C4-2B (cell line): ENCODE measurements around the gene C11orf21.
"Not testable (repeated sequence)": the region's sequence is repeated elsewhere in the genome, so short reads cannot be mapped to it uniquely, and the experiment has no call there.

ENCODE experiments used
- H3K27ac ChIP-seq: fragments of 450-650 bp; 2 replicates; pipeline ENCODE4 v1.5.1; 2017
- ZFX ChIP-seq: fragments of 450-650 bp; IDR thresholded peaks from 2 replicates; pipeline ENCODE4 v1.6.1; 2017
- TF ChIP-seq, protein P1 (sequence below): fragments of 450-650 bp; conservative IDR thresholded peaks from 2 replicates; pipeline ENCODE4 v1.5.1; 2017; ENCODE audit warnings: mild to moderate bottlenecking

C11orf21 gene

DNA sequence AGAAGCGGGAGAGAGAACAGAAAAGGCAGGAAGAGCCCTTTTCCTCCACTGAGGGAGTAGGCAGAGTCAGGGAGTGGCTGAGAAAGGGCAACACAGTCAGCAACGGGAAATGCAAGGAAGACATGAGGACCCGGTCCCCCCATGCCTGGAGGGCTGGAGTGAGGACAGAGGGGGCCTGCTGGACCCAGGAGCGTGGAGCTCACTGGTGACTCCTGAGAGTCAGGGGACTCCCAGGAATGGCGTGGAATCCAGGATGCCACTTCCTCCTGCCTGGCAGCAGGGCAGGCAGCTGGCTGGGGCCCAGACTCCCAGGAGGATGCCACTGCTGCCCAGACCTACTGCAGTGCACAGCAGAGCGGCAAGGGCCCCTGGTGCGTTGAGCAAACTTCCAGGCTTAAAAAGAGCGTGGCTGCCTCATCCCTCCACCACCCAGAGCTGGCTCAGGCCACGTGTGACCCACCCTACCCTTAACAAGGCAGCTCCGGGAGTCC lies 11.3 kb downstream of the C11orf21 start:
- TF ChIP-seq, protein P1, sequence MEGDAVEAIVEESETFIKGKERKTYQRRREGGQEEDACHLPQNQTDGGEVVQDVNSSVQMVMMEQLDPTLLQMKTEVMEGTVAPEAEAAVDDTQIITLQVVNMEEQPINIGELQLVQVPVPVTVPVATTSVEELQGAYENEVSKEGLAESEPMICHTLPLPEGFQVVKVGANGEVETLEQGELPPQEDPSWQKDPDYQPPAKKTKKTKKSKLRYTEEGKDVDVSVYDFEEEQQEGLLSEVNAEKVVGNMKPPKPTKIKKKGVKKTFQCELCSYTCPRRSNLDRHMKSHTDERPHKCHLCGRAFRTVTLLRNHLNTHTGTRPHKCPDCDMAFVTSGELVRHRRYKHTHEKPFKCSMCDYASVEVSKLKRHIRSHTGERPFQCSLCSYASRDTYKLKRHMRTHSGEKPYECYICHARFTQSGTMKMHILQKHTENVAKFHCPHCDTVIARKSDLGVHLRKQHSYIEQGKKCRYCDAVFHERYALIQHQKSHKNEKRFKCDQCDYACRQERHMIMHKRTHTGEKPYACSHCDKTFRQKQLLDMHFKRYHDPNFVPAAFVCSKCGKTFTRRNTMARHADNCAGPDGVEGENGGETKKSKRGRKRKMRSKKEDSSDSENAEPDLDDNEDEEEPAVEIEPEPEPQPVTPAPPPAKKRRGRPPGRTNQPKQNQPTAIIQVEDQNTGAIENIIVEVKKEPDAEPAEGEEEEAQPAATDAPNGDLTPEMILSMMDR: no peak
- TF ChIP-seq ZFX: no peak
- peak overlapping the region; percentile 23 for H3K27ac ChIP-seq

DNA sequence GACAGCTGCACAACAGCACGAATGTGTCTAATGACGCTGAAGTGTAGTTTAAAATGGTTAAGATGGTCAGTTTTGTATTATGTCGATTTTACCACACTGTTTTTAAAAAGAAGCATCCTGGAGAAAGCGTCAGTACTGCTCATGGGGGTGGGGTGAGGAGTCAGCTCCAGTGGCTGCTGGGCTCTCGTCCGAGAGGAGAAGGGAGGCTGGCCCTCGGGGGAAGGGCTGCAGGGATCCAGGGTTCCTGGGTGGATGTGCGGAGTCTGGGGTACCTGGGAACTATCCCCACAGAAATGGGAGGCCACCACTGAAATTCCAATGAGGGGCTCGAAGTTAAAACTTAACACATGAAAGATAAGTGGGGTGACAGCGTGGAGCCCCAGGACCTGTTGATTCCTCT lies 11.9 kb downstream of the C11orf21 start:
- TF ChIP-seq, protein P1: no peak
- no peak for TF ChIP-seq ZFX
- peak overlapping the region; percentile 23 for H3K27ac ChIP-seq

DNA sequence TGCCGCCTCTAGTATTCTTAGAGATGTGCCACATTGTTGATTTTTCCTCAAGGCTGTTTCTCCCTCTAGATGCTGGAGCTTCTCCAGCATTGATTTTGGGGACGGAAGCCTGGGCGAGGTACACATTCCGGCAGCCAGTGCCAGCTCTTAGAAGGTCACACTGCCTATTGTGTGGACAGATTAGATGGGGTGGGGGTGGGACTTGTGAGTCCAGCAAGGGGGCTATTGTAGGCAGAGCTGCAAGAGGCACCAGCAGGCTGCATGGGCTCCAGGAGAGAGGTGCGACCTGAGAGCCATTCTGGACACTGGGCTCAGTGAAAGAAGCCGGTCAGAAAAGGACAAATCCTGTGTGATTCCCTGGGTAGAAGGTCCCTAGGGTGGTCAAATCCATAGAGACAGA lies 12.4 kb downstream of the C11orf21 start:
- TF ChIP-seq, protein P1: no peak
- no peak for TF ChIP-seq ZFX
- H3K27ac ChIP-seq: no peak overlapping the region

DNA sequence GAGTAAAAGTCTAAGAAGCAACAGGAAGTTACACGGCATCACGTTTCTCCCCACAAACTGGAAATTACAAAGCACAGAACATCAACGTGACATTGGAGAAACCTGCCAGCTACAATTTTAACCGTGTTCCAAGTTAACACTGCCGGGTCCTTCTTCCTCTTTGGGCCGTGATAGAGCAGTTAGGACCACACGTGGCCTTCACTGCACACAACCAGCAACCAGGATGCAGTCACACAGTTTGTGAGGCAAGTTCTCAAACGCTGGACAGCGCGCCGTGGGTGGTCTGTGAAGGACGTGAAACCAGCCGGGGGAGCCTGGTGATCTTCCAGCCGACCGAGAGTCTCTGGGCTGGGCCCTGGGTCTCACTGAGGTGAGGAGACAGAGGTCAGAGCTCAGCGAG lies 14.6 kb downstream of the C11orf21 start:
- TF ChIP-seq ZFX: no peak
- TF ChIP-seq, protein P1: no peak

DNA sequence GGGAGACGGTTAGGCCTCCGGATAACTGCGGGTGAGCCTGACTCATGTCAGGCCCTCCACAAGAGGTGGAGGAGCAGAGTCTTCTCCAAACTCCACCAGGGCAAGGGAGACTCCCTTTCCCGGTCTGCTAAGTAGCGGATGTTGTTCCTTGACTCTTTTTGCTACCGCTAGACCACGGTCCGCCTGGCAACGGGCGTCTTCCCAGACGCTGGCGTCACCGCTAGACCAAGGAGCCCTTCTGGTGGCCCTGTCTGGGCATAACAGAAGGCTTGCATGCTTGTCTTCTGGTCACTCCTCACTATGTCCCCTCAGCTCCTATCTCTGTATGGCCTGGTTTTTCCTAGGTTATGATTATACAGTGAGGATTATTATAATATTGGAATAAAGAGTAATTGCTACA lies 15.4 kb downstream of the C11orf21 start:
- H3K27ac ChIP-seq: not testable (repeated sequence)

More for the DNA sequence above, 14.6 kb downstream of the C11orf21 start:
- no peak overlapping the region for H3K27ac ChIP-seq

DNA sequence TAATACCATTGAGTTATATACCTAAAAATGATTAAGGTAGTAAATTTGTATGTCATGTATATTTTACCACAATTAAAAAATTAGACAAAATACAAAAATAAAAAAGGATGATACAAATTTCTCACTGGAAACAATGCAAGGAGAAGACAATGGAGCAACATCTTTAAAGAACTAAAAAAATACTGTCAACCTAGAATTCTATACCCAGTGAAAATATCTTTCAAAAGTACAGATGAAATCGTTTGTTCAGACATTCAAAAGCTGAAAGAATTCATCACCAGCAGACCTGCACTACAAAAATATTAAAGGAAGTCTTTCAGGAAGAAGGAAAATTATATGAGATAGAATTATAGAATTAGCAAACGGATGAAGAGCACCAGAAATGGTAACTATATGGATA lies 21.5 kb downstream of the C11orf21 start:
- TF ChIP-seq, protein P1: no peak
- H3K27ac ChIP-seq: no peak overlapping the region

DNA sequence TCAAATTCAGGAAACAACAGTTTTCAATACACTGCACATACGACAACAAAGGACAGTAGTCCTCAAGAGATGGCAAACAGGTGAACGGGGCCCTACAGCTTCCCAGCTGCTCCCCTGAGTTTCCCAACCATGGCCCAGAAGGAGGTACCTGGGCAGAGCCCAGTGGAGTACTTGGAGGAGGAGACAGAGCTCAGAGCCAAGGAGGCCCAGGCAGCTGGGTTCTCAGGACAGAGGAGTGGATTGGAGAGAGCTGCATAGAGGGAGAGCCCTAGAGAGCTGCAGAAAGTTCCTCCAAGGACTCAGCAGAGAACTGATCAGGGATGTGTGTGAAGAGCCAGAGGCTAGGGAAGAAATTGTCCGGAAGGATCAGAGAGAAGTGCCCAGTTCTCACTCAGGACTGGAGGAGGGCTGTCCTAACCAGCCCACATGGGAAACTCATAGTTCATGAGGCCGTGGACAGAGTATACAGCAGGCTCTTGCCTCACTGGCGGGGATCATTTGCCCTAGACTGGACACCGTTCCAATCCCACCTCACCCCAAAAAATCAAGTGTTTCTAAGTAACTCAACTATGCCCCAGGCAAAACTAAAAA lies 23.7 kb downstream of the C11orf21 start:
- TF ChIP-seq, protein P1: no peak
- no peak for TF ChIP-seq ZFX
- no peak overlapping the region for H3K27ac ChIP-seq

DNA sequence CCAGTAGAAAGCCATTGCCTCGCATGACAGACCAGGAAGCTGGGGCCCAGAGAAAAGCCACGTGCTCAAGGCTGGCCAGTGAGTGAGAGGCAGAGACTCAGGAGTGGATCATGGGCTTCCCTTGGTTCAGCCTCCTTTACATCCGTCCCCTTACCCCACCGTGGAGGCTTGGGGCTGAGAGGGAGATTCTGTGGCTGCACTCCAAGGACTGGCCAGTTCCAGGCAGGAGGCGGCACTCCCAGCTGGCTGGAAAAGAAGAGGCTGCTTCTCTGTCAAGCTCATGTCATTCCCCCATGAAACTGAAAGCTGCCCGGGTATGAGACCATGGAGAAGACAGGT lies 24.7 kb downstream of the C11orf21 start:
- H3K27ac ChIP-seq: no peak overlapping the region
- TF ChIP-seq, protein P1: no peak
- TF ChIP-seq ZFX: no peak
